ENCODE data around the gene HEATR1. TPM values are rescaled to one million over a fixed set of nuclear protein-coding genes. Genes with fewer than 3 reads are reported as not detected.

HEATR1 gene
- total RNA-seq: 10 to 100 TPM; 42.3 to 49.8 (median 46.9) TPM
- 43.0 TPM for total RNA-seq (2013)
- total RNA-seq: 83.0 to 593 (median 122) reads per million in 29 experiments

GRCh38 chr1:236603991-236604904, at the start of gene HEATR1:
Gene HEATR1 (minus strand): TSS chr1:236604516. CDS start chr1:236604095, 421 bp downstream.
- Mint-ChIP-seq H3K27ac (peak within 1 kb of the TSS; percentile 69 to 92), H3K4me1 (peaks cover 27 to 40% (median 39%) of the 10 kb centered on the region in 3 donors), H3K36me3 (peaks cover 12% of the 10 kb centered on the region), H3K4me3 (peak within 1 kb of the TSS; percentile 90 to 99 (median 96)), H3K27me3 (peaks cover 0 to 13% of the 10 kb centered on the region in 2 donors), H3K9me3 (no peaks in the 10 kb centered on the region)
- ChIA-PET POLR2A (interaction anchor here (0.5 to 1.4 kb wide), 4 partner anchors 23 to 468 kb away, joined by 3 to 5 read pairs (median 4); partner anchors contain the start of gene MTR (in 1 of the 2)), CTCF (interaction anchor here (0.5 to 1.2 kb wide), 6 partner anchors 10 to 1133 kb away, joined by 3 to 5 read pairs (median 4); partner anchors contain the start of gene MTR (in 1 of the 2))
- Histone ChIP-seq H3K4me3 (ENCODE audit: control insufficient read depth in 1 of 2, extremely low read depth in 1 of 2, low read length in 1 of 2) (peak within 1 kb of the TSS; percentile 82 to 99), H3K27me3 (replicated peaks in 1 of 2; ENCODE audit: control insufficient read depth in 2 of 2, extremely low read depth in 1 of 2, insufficient read depth in 2 of 2, low read length in 1 of 2) (peaks cover 0 to 9% of the 10 kb centered on the region in 2 experiments), H3K9me3 (no peaks in the 10 kb centered on the region), H3K36me3 (ENCODE audit: control insufficient read depth in 2 of 2, extremely low read depth in 1 of 2, insufficient read depth in 1 of 2, low read length in 1 of 2) (peaks cover 0 to 13% of the 10 kb centered on the region in 2 donors), H3K4me1 (ENCODE audit: control insufficient read depth in 1 of 2, extremely low read depth in 1 of 2, insufficient read depth in 2 of 2, low read length in 2 of 2) (peaks cover 9 to 17% of the 10 kb centered on the region in 2 experiments), H3K27ac (ENCODE audit: low read length) (peak within 1 kb of the TSS; percentile 50)
- DNase-seq (peak; percentile 54 to 91 (median 71)), ATAC-seq (replicated peaks in 1 of 4) (peak; percentile 89 to 95 (median 94))
- 0% methylated on average over 37 of the region's 54 CpGs for WGBS (ENCODE audit: insufficient coverage)

- no peak for ATAC-seq (replicated peaks in 1 of 4)
- POLR2A ChIA-PET: interaction anchor here in 1 of 2 donors (0.6 kb wide), 1 partner anchor 32 kb away, joined by 3 read pairs; no protein-coding TSS in a partner anchor
- Mint-ChIP-seq H3K4me3 (no peak overlapping the region), H3K27me3 (peaks cover 0 to 2% of the 10 kb centered on the region in 2 donors), H3K36me3 (no peaks in the 10 kb centered on the region), H3K4me1 (no peaks in the 10 kb centered on the region), H3K27ac (no peak overlapping the region), H3K9me3 (no peaks in the 10 kb centered on the region)
- WGBS (ENCODE audit: insufficient coverage): 100% methylated on average over 3 of the region's 5 CpGs
- no peak for DNase-seq
- no peak overlapping the region for H3K27ac ChIP-seq (ENCODE audit: low read length)
- H3K27me3 ChIP-seq (replicated peaks in 1 of 2; ENCODE audit: control insufficient read depth in 2 of 2, extremely low read depth in 1 of 2, insufficient read depth in 2 of 2, low read length in 1 of 2): no peaks in the 10 kb centered on the region
- H3K4me3 ChIP-seq (ENCODE audit: control insufficient read depth in 1 of 2, extremely low read depth in 1 of 2, low read length in 1 of 2): no peak overlapping the region
- no peaks in the 10 kb centered on the region for H3K36me3 ChIP-seq (ENCODE audit: control insufficient read depth in 2 of 2, extremely low read depth in 1 of 2, insufficient read depth in 1 of 2, low read length in 1 of 2)
- no peaks in the 10 kb centered on the region for H3K9me3 ChIP-seq
- CTCF ChIA-PET: no interaction called here
- no peaks in the 10 kb centered on the region for H3K4me1 ChIP-seq (ENCODE audit: control insufficient read depth in 1 of 2, extremely low read depth in 1 of 2, insufficient read depth in 2 of 2, low read length in 2 of 2)
Measured at GRCh38 chr1:236645016-236645680, 40.8 kb upstream of the HEATR1 start.

GRCh38 chr1:236642763-236643162, 38.4 kb upstream of the HEATR1 start:
- H3K4me1 ChIP-seq (ENCODE audit: control insufficient read depth in 1 of 2, extremely low read depth in 1 of 2, insufficient read depth in 2 of 2, low read length in 2 of 2): no peaks in the 10 kb centered on the region
- Mint-ChIP-seq H3K4me1 (no peaks in the 10 kb centered on the region), H3K4me3 (no peak overlapping the region), H3K27me3 (peaks cover 3 to 6% of the 10 kb centered on the region in 2 donors), H3K9me3 (no peaks in the 10 kb centered on the region), H3K27ac (no peak overlapping the region), H3K36me3 (no peaks in the 10 kb centered on the region)
- no peak overlapping the region for H3K27ac ChIP-seq (ENCODE audit: low read length)
- no peaks in the 10 kb centered on the region for H3K9me3 ChIP-seq
- H3K36me3 ChIP-seq (ENCODE audit: control insufficient read depth in 2 of 2, extremely low read depth in 1 of 2, insufficient read depth in 1 of 2, low read length in 1 of 2): no peaks in the 10 kb centered on the region
- H3K4me3 ChIP-seq (ENCODE audit: control insufficient read depth in 1 of 2, extremely low read depth in 1 of 2, low read length in 1 of 2): no peak overlapping the region
- ChIA-PET CTCF (no interaction called here), POLR2A (no interaction called here)
- no peak for DNase-seq
- no peak for ATAC-seq (replicated peaks in 1 of 4)
- WGBS (ENCODE audit: insufficient coverage): 94% methylated on average over 2 of the region's 4 CpGs
- no peaks in the 10 kb centered on the region for H3K27me3 ChIP-seq (replicated peaks in 1 of 2; ENCODE audit: control insufficient read depth in 2 of 2, extremely low read depth in 1 of 2, insufficient read depth in 2 of 2, low read length in 1 of 2)

GRCh38 chr1:236639686-236640085, 35.4 kb upstream of the HEATR1 start:
- no peak overlapping the region for H3K4me3 ChIP-seq (ENCODE audit: control insufficient read depth in 1 of 2, extremely low read depth in 1 of 2, low read length in 1 of 2)
- CTCF ChIA-PET: no interaction called here
- H3K27ac ChIP-seq (ENCODE audit: low read length): no peak overlapping the region
- POLR2A ChIA-PET: no interaction called here
- Mint-ChIP-seq H3K9me3 (no peaks in the 10 kb centered on the region), H3K36me3 (no peaks in the 10 kb centered on the region), H3K4me1 (no peaks in the 10 kb centered on the region), H3K4me3 (no peak overlapping the region), H3K27me3 (peaks cover 15 to 19% of the 10 kb centered on the region in 2 donors), H3K27ac (no peak overlapping the region)
- H3K4me1 ChIP-seq (ENCODE audit: control insufficient read depth in 1 of 2, extremely low read depth in 1 of 2, insufficient read depth in 2 of 2, low read length in 2 of 2): no peaks in the 10 kb centered on the region
- whole genome bisulfite sequencing (ENCODE audit: insufficient coverage): no CpG with 5 or more reads among the region's 4 CpGs
- H3K9me3 ChIP-seq: no peaks in the 10 kb centered on the region
- no peak for DNase-seq
- H3K36me3 ChIP-seq (ENCODE audit: control insufficient read depth in 2 of 2, extremely low read depth in 1 of 2, insufficient read depth in 1 of 2, low read length in 1 of 2): no peaks in the 10 kb centered on the region
- H3K27me3 ChIP-seq (replicated peaks in 1 of 2; ENCODE audit: control insufficient read depth in 2 of 2, extremely low read depth in 1 of 2, insufficient read depth in 2 of 2, low read length in 1 of 2): peaks cover 0 to 5% of the 10 kb centered on the region in 2 experiments
- no peak for ATAC-seq (replicated peaks in 1 of 4)

- DNase-seq (no peak), ATAC-seq (replicated peaks in 1 of 4) (no peak)
- ChIA-PET POLR2A (no interaction called here), CTCF (no interaction called here)
- Histone ChIP-seq H3K27me3 (replicated peaks in 1 of 2; ENCODE audit: control insufficient read depth in 2 of 2, extremely low read depth in 1 of 2, insufficient read depth in 2 of 2, low read length in 1 of 2) (peaks cover 0 to 5% of the 10 kb centered on the region in 2 experiments), H3K27ac (ENCODE audit: low read length) (no peak overlapping the region), H3K9me3 (no peaks in the 10 kb centered on the region), H3K4me1 (ENCODE audit: control insufficient read depth in 1 of 2, extremely low read depth in 1 of 2, insufficient read depth in 2 of 2, low read length in 2 of 2) (no peaks in the 10 kb centered on the region), H3K4me3 (ENCODE audit: control insufficient read depth in 1 of 2, extremely low read depth in 1 of 2, low read length in 1 of 2) (no peak overlapping the region), H3K36me3 (ENCODE audit: control insufficient read depth in 2 of 2, extremely low read depth in 1 of 2, insufficient read depth in 1 of 2, low read length in 1 of 2) (no peaks in the 10 kb centered on the region)
- Mint-ChIP-seq H3K4me3 (no peak overlapping the region), H3K9me3 (no peaks in the 10 kb centered on the region), H3K27ac (no peak overlapping the region), H3K36me3 (no peaks in the 10 kb centered on the region), H3K27me3 (peaks cover 19 to 23% of the 10 kb centered on the region in 2 donors), H3K4me1 (no peaks in the 10 kb centered on the region)
- WGBS (ENCODE audit: insufficient coverage): 87% methylated on average over 11 of the region's 13 CpGs
Measured at GRCh38 chr1:236638945-236639344, 34.6 kb upstream of the HEATR1 start.

- Mint-ChIP-seq H3K27me3 (peaks cover 27 to 28% of the 10 kb centered on the region in 2 donors), H3K4me3 (no peak overlapping the region), H3K27ac (no peak overlapping the region), H3K9me3 (peaks cover 0 to 3% (median 0%) of the 10 kb centered on the region in 3 donors), H3K36me3 (no peaks in the 10 kb centered on the region), H3K4me1 (no peaks in the 10 kb centered on the region)
- POLR2A ChIA-PET: no interaction called here
- Histone ChIP-seq H3K4me1 (ENCODE audit: control insufficient read depth in 1 of 2, extremely low read depth in 1 of 2, insufficient read depth in 2 of 2, low read length in 2 of 2) (no peaks in the 10 kb centered on the region), H3K27me3 (replicated peaks in 1 of 2; ENCODE audit: control insufficient read depth in 2 of 2, extremely low read depth in 1 of 2, insufficient read depth in 2 of 2, low read length in 1 of 2) (peaks cover 2 to 5% of the 10 kb centered on the region in 2 experiments), H3K27ac (ENCODE audit: low read length) (no peak overlapping the region), H3K9me3 (no peaks in the 10 kb centered on the region), H3K36me3 (ENCODE audit: control insufficient read depth in 2 of 2, extremely low read depth in 1 of 2, insufficient read depth in 1 of 2, low read length in 1 of 2) (no peaks in the 10 kb centered on the region), H3K4me3 (ENCODE audit: control insufficient read depth in 1 of 2, extremely low read depth in 1 of 2, low read length in 1 of 2) (no peak overlapping the region)
- ATAC-seq (replicated peaks in 1 of 4) (no peak), DNase-seq (no peak)
- CTCF ChIA-PET: no interaction called here
- WGBS (ENCODE audit: insufficient coverage): 84% methylated on average over 7 of the region's 7 CpGs
Measured at GRCh38 chr1:236636017-236636416, 31.7 kb upstream of the HEATR1 start.

All from T-cell (primary cell).